Measurements from ENCODE around the gene COPE. TPM values are rescaled to one million over a fixed set of nuclear protein-coding genes. Genes with fewer than 3 reads are reported as not detected.

COPE gene
- polyA plus RNA-seq, 1 donor (not counting 4 experiments of a cell fraction or from before 2014, with no cell fraction given), result 109 TPM

- Histone ChIP-seq H3K9me1 (ENCODE audit: control insufficient read depth, extremely low read depth, insufficient read depth, low read length) (no peaks in the 10 kb centered on the region), H3K79me2 (ENCODE audit: control insufficient read depth, insufficient read depth, low read length) (peaks cover 51% of the 10 kb centered on the region), H3K9me3 (ENCODE audit: control insufficient read depth, low read depth, low read length) (no peaks in the 10 kb centered on the region), H3K27ac (ENCODE audit: control insufficient read depth, insufficient read depth, low read length) (no peak overlapping the region), H3K9ac (ENCODE audit: control insufficient read depth, extremely low read depth, insufficient read depth, low read length) (no peak overlapping the region), H3K27me3 (ENCODE audit: control insufficient read depth, extremely low read depth, insufficient read depth, low read length) (no peaks in the 10 kb centered on the region), H3K4me3 (ENCODE audit: control insufficient read depth in 2 of 3, extremely low read depth in 1 of 3, insufficient read depth in 2 of 3, low read depth in 1 of 3, low read length in 3 of 3) (peak overlapping the region; percentile 89 to 96 (median 95)), H2AFZ (ENCODE audit: control insufficient read depth, low read length) (no peak overlapping the region), H3K4me2 (ENCODE audit: control insufficient read depth, extremely low read depth, insufficient read depth, low read depth, low read length) (peak overlapping the region; percentile 91), H3K4me1 (ENCODE audit: control insufficient read depth, extremely low read depth, insufficient read depth, low read length) (peaks cover 19% of the 10 kb centered on the region), H3K36me3 (ENCODE audit: control insufficient read depth in 2 of 2, extremely low read depth in 1 of 2, insufficient read depth in 2 of 2, low read length in 2 of 2) (peaks cover 14 to 26% of the 10 kb centered on the region in 2 experiments), H4K20me1 (ENCODE audit: control insufficient read depth, extremely low read depth, insufficient read depth, low read length) (peaks cover 5% of the 10 kb centered on the region)
- dilution Hi-C loops (cut with MboI; ENCODE audit: extremely low pct_ligation_motif_present, low sequenced_read_pairs), result no loop called here
- TF ChIP-seq, protein P1, sequence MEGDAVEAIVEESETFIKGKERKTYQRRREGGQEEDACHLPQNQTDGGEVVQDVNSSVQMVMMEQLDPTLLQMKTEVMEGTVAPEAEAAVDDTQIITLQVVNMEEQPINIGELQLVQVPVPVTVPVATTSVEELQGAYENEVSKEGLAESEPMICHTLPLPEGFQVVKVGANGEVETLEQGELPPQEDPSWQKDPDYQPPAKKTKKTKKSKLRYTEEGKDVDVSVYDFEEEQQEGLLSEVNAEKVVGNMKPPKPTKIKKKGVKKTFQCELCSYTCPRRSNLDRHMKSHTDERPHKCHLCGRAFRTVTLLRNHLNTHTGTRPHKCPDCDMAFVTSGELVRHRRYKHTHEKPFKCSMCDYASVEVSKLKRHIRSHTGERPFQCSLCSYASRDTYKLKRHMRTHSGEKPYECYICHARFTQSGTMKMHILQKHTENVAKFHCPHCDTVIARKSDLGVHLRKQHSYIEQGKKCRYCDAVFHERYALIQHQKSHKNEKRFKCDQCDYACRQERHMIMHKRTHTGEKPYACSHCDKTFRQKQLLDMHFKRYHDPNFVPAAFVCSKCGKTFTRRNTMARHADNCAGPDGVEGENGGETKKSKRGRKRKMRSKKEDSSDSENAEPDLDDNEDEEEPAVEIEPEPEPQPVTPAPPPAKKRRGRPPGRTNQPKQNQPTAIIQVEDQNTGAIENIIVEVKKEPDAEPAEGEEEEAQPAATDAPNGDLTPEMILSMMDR (optimal IDR thresholded peaks at IDR 0.05 in 1 of 3, IDR thresholded peaks at IDR 0.05 in 1 of 3, conservative IDR thresholded peaks at IDR 0.05 in 1 of 3; ENCODE audit: extremely low read depth in 1 of 3, insufficient read depth in 2 of 3, low read length in 3 of 3), result no peak
- no peak for TF ChIP-seq EZH2 (IDR thresholded peaks at IDR 0.05; ENCODE audit: low read length)
- FAIRE-seq (no peak), DNase-seq (ENCODE audit: low read depth, low spot score) (no peak)
These were observed 20.0 kb upstream of the COPE start for GRCh38 chr19:18939163-18939562.

DNA sequence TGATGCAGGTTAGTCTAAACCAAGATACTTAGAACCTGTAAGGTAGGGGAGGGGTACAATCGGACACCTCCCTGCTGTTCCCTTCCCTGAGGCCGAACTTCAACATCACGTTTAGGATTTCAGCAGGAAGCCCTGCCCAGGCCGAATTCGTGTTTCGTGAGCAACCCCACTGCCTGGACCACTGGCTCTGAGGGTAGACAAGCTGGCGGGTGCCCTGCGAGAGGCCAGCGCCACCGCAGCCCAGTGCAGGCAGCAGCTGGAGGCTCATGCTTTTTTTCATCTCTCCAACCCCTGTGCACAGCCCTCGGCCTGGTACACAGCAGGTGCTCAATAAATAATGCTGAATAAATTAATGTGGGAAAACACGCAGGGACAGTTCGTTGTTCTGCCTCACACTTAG lies 14.1 kb upstream of the COPE start:
- H3K36me3 ChIP-seq (ENCODE audit: control insufficient read depth in 2 of 2, extremely low read depth in 1 of 2, insufficient read depth in 2 of 2, low read length in 2 of 2), result peaks cover 41 to 49% of the 10 kb centered on the region in 2 experiments
- H3K9ac ChIP-seq (ENCODE audit: control insufficient read depth, extremely low read depth, insufficient read depth, low read length), result no peak overlapping the region
- no peak overlapping the region for H3K4me2 ChIP-seq (ENCODE audit: control insufficient read depth, extremely low read depth, insufficient read depth, low read depth, low read length)
- FAIRE-seq, result no peak
- H3K9me3 ChIP-seq (ENCODE audit: control insufficient read depth, low read depth, low read length), result no peaks in the 10 kb centered on the region
- no peak for TF ChIP-seq EZH2 (IDR thresholded peaks at IDR 0.05; ENCODE audit: low read length)
- TF ChIP-seq, protein P1 (optimal IDR thresholded peaks at IDR 0.05 in 1 of 3, IDR thresholded peaks at IDR 0.05 in 1 of 3, conservative IDR thresholded peaks at IDR 0.05 in 1 of 3; ENCODE audit: extremely low read depth in 1 of 3, insufficient read depth in 2 of 3, low read length in 3 of 3), result no peak
- peaks cover 12% of the 10 kb centered on the region for H3K4me1 ChIP-seq (ENCODE audit: control insufficient read depth, extremely low read depth, insufficient read depth, low read length)
- no peak overlapping the region for H3K4me3 ChIP-seq (ENCODE audit: control insufficient read depth in 2 of 3, extremely low read depth in 1 of 3, insufficient read depth in 2 of 3, low read depth in 1 of 3, low read length in 3 of 3)
- dilution Hi-C loops (cut with MboI; ENCODE audit: extremely low pct_ligation_motif_present, low sequenced_read_pairs), result no loop called here
- no peak overlapping the region for H2AFZ ChIP-seq (ENCODE audit: control insufficient read depth, low read length)
- no peaks in the 10 kb centered on the region for H3K27me3 ChIP-seq (ENCODE audit: control insufficient read depth, extremely low read depth, insufficient read depth, low read length)
- no peaks in the 10 kb centered on the region for H3K9me1 ChIP-seq (ENCODE audit: control insufficient read depth, extremely low read depth, insufficient read depth, low read length)
- H4K20me1 ChIP-seq (ENCODE audit: control insufficient read depth, extremely low read depth, insufficient read depth, low read length), result peaks cover 8% of the 10 kb centered on the region
- peaks cover 24% of the 10 kb centered on the region for H3K79me2 ChIP-seq (ENCODE audit: control insufficient read depth, insufficient read depth, low read length)
- no peak for DNase-seq (ENCODE audit: low read depth, low spot score)
- no peak overlapping the region for H3K27ac ChIP-seq (ENCODE audit: control insufficient read depth, insufficient read depth, low read length)
